ENCODE results near the gene SCAI.
"Not testable (repeated sequence)": the region's sequence is repeated elsewhere in the genome, so short reads cannot be mapped to it uniquely, and the experiment has no call there.

- not testable (repeated sequence) for TF ChIP-seq CTCF (tag by site-specific recombination; IDR thresholded peaks at IDR 0.05); PRDM10 (tag by site-specific recombination; IDR thresholded peaks at IDR 0.05); YY1 (tag by site-specific recombination; IDR thresholded peaks at IDR 0.05); ZNF114 (tag by site-specific recombination; IDR thresholded peaks at IDR 0.05); ZNF23 (tag by site-specific recombination; IDR thresholded peaks at IDR 0.05; ENCODE audit: borderline replicate concordance); ZNF677 (tag by site-specific recombination; IDR thresholded peaks at IDR 0.05); ZNF521 (tag by site-specific recombination; IDR thresholded peaks at IDR 0.05); ZNF175 (tag by site-specific recombination; IDR thresholded peaks at IDR 0.05); TRIM28 (IDR thresholded peaks at IDR 0.05; ENCODE audit: borderline replicate concordance, low read length); ZNF777 (tag by site-specific recombination; IDR thresholded peaks at IDR 0.05; ENCODE audit: borderline replicate concordance); REST (tag by site-specific recombination; IDR thresholded peaks at IDR 0.05); ZNF670 (tag by site-specific recombination; IDR thresholded peaks at IDR 0.05; ENCODE audit: low read depth)
Measured at GRCh38 chr9:124959671-124960408, 183.5 kb downstream of the SCAI start.
